Lung microvascular endothelial cell (primary cell): ENCODE measurements around the gene NPAS1. TPM values are rescaled to one million over a fixed set of nuclear protein-coding genes. Genes with fewer than 3 reads are reported as not detected.
"Not testable (repeated sequence)": the region's sequence is repeated elsewhere in the genome, so short reads cannot be mapped to it uniquely, and the experiment has no call there.

ENCODE experiments used
- DNase-seq, 2 donors: peaks; one replicate each; pipeline versions ENCODE4 v3.0.0 to v3.0.0-alpha.2; 2010; ENCODE audit warnings: low read depth in 2 of 2
- total RNA-seq: library from RNA; depleted of rRNA; stranded (reverse); fragments of >200 nt; gene quantifications from 2 replicates; pipeline ENCODE4 v1.2.1, GENCODE V29; 2014

The NPAS1 gene
- total RNA-seq, 1 donor from 2014 or later, result not detected

DNA sequence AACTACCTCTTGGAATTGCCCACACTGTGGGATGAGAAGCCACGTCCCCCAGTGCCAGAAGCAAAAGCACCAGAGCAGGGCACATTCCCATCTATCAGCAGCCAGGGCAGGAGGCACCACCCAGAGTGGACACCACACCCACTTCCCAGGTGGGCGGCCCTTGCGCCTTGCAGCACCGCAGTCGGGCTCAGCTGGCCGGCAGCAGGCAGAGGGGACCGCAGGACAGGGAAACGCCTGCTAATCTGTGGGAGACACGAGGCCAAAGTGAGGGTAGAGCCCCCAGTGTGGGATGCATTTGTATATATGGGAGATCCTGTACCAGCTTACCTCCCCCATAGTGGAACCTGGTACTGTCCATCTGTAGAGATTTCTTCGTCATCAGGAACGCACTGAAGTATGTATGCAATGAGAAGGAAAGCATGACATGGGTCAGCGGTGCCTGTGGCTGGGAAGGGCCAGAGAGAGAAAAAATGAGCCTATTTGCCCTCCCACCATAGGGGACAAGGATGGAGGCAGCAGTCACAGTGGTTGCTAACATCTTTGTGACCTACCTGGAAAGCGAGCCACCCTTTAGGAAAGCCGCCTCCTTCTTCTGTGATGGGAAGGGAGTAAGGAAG lies 30.9 kb upstream of the NPAS1 start:
- no peak for DNase-seq

- DNase-seq, result peak; percentile 85 to 90
Observed at GRCh38 chr19:46990991-46991676, 28.5 kb upstream of the NPAS1 start.

- peak; percentile 81 to 86 for DNase-seq
Observed at GRCh38 chr19:46992699-46993535, 26.7 kb upstream of the NPAS1 start.

- DNase-seq, result no peak
Observed at GRCh38 chr19:46993622-46994021, 26.0 kb upstream of the NPAS1 start.

DNA sequence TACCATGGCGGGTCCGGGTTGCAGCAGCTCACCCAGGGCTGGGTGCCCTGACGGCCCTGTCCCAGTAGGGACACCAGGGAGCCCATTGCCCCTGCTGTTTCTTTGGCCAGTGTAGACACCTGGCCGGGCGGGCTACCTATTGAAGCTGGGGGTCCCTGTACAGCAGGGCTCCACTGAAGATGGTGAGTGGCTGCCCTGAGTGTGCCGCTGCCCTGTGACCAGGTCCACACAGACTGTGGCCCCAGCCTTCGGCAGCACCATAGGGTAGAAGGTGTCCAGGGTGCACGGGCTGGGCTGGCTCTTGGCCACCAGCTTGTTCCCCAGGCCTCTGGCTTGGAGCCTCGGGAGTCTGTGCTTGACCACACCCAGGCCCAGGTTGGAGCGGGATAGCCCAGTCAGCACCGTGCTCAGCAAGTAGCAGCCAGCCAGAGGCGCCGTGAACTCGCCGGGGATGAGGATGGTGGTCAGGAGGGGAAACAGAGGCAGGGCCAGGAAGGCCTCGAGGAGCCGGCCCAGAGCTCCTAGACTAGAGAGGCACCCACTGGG lies 25.4 kb upstream of the NPAS1 start:
- DNase-seq, result no peak

DNA sequence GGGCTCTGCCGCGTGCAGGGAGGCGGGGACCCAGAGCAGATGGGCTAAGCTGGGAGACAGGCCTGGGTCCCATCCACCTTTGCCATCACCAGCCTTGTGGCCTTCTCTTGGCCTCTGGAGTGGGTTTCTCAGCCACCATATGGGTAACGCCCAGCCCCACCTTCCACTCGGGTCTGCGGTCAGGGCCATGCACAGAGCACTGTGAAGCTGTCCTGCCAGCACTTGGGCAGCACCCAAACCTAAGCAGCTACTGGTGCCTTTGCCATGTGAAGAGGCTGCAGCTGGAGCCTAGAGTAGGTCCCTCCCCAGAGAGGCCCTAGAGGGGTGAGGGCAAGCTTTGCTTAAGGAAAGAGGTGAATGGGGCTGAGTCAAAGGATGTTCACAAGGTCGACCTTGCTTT lies 24.1 kb upstream of the NPAS1 start:
- no peak for DNase-seq

DNA sequence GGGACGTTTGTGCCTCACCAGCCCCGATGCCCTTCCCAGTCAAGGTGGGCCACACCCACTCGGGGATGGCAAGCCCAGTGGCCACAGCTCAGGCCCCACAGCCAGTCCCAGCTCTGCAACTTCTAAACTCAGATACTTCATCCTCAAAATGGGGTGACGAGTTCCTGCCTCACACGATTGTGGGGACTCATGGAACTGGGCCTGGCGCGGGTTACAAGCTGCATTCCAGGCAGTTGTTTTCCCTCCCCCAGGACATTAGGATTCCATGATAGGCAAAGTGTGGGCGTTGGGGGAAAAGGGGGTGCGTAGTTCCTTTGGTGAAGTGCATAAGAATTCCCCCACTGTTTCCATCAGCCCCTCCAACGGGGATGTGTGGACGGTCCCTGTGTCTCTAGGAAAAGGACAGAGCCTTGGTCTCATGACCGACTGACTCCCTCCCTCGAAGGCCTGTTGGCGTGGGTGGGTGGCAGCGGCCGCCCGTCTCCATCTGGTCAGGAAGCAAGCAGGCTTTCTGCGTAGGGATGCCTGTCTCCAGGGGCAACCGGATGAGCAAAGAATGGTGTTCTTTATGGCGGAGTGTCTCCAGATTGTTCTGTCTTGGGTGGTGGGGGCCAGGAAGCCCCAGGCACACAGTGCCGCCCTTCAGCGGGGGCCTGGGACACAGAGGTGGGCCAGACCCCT lies 21.1 kb upstream of the NPAS1 start:
- DNase-seq, result no peak

DNA sequence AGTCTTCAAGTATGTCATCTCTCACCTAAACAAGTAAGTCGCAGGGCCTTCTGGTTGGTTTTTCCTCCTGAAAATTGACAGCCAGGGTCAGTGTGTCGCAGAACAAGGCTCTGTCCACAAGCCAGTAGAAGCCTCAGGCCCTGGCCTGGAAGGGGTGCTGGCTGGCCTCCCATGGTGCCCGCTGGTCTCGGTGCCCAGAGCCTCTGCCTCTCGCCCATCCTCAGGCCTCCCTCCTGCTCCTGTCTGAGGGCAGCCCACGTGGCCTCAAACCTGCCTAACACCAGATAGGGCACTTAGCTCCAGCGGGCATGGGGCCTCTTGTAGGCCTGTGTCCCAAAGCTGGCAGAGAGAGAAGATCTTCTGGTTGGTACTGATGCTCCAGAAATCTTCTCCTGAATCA lies 20.3 kb upstream of the NPAS1 start:
- no peak for DNase-seq

DNA sequence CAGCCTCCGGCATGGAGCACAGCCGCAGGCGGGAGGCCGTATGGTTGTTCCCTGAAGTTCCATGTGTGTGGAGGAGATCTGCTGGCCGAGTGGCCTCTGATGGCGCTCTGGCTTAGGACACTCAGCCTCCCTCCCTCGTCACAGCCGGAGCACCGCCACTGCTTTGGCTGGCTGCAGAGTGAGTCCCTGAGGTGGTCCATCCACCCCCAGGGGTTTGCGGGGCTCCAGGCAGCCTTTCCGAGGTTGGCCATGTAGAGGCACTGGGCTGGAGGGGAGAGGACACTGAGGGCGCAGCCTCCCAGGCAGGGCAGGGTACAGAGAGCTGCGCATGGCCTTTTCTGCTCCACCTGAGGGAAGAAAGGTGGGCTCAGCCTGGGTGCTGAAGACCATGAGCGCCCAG lies 19.8 kb upstream of the NPAS1 start:
- DNase-seq, result no peak

DNA sequence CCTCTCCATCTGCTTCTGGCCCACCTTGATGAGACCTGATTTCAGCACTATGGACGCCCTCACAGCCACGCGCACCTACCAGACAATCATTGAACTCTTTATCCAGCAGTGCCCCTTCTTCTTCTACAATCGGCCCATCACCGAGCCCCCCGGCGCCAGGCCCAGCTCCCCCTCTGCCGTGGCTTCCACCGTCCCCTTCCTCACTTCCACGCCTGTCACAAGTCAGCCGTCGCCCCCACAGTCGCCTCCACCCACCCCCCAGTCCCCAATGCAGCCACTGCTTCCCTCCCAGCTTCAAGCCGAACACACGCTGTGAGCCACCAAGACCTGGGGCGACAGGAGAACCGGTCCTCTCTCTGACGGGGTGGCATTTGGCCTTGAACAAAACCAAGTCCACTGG lies 19.3 kb upstream of the NPAS1 start:
- DNase-seq, result no peak

DNA sequence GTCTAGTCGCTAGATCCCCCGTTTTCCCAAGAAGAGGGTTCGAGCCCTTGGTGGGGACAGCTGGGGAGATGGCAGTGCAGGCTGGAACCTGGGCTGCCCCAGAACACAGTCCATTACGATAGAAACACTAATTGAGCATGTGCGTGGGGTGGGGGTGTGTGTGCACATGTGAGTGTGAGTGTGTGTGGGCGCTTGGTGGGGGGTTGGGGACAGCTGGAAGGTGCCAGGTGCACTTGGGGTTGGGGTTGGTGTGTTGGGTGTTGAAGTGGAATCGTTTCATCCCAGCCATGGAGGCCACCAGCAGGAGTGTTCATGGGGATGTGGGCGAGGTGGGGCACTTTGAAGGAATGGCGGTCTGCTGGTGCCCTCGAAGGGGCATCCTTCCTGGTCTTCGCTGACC lies 18.1 kb upstream of the NPAS1 start:
- no peak for DNase-seq

DNA sequence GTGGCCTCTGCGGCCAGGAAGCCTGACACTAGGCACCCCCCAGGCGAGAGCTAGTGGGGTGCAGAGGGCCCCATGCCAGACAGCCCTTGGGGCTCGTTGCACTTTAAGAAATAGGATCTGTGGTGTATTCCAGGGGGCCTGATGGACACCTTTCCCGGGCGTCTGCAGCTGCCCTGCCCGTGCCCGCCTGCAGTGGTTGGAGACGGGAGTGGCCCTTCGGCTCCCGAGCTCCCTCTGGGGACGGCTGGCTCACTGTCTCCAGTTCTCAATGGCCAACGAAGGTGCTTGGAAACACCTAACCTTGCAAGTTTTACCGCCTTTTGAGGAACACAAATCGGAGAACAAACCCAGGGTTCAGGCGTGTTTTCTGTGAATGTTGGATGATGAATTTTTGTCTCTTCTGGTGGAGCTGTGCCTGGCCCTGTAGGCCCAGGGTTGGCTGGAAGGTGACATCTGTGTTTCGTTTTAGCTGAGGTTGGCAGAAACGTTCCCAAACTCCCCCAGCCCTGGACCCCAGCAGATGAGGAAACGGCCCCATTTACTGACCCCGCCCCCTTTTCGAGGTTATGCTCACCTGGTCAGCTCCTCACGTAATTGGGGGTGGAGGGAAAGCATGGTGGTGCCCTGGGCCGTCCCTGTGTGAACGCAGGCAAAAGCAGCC lies 17.4 kb upstream of the NPAS1 start:
- DNase-seq, result no peak

DNA sequence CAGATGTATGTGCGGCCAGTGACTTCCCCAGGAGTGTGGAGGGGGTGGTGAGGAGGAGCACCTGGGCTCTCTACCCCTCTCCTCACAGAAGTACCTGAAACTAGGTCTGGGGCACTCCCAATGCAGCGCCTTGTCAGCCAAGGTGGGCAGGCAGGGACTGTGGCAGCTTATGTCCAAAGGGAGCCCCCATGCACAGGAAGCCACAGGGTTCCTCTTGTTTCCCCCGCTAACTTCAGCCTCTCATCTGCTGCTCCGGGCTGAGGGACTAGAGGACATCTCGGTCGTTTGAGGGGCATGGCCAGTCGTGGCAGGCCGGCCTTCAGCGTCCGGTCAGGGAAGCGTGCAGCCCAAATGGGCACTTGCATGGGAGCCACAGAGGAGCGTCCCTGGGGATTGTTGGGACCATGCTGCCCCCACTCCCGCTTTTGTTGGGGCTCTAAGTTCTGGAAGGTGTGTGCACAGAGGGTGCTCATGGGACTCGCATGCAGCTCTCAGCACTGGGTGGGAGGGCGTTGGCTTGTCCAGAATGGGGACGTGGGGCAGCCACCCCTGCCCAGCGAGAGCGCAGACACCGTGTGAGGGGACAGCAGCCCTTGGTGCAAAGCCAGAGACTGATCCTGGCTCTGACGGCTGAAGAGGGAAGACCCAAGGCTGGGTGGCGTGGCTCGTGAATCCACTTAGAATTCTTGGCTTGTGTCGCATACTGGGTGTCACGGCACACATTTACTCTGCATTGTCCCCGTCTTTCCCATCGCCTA lies 16.6 kb upstream of the NPAS1 start:
- no peak for DNase-seq

DNA sequence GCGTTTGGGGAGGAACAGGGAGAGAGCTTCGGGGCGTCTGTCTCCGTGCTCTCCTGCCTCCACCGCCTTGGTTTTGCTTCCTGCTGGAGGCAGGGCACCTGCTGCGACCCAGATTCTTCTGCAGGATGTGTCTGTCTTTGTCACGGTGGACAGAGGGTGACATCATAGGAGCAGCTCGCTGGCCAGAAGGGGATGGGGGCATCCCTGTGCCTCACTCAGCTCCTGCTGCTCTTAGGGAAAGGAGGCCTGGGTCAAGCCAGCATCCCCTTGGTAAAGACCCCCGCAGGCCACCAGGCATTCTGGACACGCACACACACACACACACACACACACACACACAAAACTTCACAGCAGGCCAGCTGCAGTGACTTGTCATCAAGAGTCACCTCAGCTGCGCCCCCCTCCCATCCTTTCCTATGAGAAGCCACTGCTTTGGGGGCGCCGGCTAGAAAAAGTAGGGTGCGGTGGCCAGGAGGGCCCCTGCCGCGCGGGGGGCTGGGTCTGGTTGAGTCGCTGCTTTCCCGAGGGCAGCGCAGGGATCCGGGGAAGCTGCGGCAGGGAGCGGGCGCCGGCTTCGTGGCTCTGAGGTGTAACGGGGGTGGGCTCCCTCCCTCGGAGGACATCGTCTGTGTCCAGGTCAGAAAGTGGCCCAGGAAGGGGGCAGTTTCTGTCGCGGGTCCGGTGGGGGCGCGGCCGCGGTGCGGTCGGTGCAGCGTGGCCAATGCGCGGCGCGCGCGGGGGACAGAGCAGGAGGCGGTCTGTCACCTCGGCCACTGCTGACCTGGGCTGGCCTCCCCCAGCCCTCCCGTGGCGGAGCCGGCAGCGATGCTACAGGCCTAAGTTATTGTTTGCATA lies 15.8 kb upstream of the NPAS1 start:
- peak; percentile 21 to 26 for DNase-seq

GRCh38 chr19:47005164-47005641 lies 14.4 kb upstream of the NPAS1 start:
- DNase-seq, result no peak

DNA sequence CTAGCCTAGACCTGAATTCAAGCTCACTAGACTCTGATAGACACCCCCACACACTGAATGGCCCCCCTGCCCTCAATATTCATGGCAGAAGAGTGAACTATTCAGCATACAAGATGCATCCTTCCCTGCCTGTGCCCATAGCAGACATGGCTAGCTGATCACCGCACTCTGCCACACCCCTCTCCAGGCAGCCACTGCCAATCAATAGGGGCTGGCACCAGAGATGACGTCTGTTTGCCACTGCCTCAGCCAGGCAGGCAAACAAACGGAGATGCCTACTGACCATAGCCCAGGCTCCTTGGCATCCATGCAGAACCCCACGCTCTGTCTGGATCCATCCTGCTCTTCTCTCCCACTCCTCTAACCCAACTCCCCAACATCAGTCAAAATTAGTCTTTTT lies 13.8 kb upstream of the NPAS1 start:
- DNase-seq, result no peak

- DNase-seq, result no peak
Observed at GRCh38 chr19:47006496-47006895, 13.1 kb upstream of the NPAS1 start.

DNA sequence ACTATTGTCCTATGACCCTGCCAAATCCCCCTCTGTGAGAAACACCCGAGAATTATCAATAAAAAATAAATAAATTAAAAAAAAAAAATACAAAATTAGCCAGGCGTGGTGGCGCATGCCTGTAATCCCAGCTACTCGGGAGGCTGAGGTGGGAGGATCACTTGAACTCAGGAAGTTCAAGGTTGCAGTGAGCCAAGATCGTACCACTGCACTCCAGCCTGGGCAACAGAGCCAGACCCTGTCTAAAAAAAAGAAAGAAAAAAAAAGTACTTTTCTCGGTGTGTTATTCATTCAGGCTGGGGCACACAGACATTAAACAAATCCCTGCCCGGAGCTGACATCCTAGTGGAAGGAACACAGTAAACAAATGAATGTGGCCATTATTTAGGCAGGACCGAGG lies 9.1 kb upstream of the NPAS1 start:
- DNase-seq, result not testable (repeated sequence)

- no peak for DNase-seq
Observed at GRCh38 chr19:47012617-47013016, 7.0 kb upstream of the NPAS1 start.
